NCI-H524 treated with DMSO at 0.1 percent for 48 hours (cell line): ENCODE measurements around the gene PATZ1.

ENCODE experiments used
- DNase-seq: peaks from one replicate; lab custom pipeline; 2025; lab: John Stamatoyannopoulos, UW

PATZ1 gene

DNA sequence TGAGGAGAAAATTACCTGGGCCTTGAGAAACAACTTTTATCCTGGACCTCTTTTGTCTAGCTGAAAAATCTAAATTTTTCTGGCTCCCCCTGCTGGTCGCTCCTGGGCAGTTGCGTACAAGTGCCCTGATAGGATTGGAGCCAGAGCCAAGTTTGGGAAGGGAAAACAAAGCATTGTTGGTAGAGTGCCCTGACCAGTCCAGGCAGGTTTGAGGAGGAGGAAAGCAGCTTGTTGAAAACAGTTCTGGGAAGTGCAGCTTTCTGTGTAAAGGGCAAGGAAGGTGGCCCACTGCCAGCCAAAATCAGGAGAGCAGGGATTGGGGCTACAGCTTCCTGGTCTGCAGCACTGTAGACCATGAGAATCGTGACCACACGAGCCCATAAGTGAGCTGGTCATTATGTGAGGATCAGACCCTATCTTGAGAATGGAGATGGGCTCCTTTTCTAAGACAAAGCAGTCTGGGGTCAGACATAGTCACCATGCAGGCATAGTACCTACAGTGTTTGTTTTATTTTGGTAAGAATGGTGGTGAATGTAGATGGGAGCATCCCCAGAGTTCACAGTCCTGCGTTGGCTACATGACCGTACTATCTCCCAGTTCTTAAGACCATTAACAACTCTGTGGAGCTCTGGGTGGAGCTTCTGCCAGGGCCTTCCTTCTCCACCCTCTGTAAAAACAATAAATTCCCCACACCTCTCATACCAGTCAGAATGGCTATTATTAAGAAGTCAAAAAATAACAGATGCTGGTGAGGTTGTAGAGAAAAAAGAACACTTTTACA lies 32.6 kb downstream of the PATZ1 start:
- DNase-seq = no peak

DNA sequence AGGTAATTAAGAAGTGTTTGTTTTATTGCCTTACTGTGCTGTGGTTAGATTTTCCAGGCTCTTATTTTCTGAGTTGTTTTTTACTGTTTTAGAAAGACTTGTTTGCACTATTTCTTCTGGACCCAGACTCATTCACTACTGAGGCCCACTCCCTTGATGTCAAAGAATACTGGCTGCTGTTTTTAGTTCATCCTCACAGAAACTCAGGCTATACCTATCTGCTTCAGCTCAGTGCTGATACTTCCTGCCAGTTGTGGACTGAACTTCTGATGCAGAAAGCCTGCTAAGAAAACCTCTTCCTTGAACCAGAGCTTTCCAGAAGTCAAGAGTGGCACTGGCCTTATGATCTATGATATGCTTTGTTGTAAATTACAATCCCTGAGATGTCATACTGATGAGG lies 38.0 kb downstream of the PATZ1 start:
- no peak for DNase-seq

DNA sequence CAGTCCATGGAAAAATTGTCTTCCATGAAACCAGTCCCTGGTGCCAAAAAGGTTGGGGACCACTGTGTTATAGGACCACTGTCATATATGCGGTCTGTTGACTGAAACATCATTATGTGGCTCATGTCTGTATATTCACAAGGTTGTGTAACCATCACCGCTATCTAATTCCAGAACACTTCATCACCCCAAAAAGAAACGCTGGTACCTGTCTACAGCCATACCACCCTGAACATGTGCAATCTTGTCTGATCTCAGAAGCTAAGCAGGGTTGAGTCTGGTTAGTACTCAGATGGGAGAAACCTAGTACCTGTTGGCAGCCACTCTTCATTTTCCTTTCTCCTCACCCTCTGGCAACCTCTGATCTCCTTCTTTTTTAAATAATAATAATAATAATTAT lies 41.0 kb downstream of the PATZ1 start:
- no peak for DNase-seq

DNA sequence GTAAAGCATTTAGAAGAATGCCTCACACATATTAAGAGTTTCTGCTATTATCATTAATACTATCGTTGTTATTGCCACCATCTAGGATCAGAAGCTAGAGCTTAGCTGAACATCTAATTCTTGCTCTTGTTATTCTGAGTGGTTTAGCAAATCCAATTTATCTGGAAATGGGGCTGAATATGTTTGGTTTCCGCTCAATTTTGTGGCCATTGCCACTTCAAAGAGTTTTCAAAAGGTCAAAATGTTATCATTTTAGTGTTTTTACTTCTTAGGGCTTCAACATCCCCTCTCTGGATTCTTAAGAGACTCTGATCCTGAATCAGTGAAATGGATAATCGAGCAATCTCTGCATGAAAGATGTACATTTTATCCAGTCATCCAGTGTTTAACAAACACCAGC lies 43.6 kb downstream of the PATZ1 start:
- no peak for DNase-seq

DNA sequence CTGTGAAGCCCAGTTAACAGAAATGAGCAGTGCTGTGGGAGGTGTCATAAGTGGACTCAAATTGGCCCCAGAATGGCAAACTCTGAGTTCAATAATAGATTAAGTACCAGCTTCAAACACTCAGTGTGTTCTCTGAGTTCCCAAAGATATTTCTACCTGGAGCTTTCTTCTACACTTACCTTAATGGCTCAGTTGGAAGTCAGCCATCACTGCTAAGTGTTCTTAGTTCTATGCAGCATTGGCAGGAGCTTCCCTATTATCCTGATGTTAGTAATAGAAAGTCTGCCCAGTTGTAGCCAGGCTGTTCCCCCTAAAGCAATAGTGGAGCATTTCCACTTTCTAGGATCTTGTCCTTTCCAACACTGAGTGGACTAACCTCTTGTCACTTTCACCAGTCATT lies 44.1 kb downstream of the PATZ1 start:
- no peak for DNase-seq

DNA sequence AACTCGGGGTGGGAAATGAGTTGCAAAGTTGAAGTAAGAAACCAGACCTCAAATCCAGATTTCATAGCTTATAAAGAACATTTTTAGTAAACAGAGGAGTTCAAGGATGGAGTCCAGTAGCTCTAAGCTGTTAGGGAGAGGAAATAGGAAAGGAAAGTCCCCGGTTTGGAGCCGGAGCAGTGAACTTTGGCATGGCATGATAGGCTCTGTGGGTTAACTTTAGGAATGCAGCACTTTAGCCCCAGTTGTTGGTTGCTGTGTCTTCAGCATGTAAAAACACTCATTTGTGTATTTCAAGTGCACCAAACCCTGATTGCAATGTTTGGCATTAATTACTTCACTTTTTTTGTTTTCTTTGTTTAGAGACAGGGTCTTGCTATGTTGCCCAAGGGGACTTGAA lies 45.2 kb downstream of the PATZ1 start:
- no peak for DNase-seq

DNA sequence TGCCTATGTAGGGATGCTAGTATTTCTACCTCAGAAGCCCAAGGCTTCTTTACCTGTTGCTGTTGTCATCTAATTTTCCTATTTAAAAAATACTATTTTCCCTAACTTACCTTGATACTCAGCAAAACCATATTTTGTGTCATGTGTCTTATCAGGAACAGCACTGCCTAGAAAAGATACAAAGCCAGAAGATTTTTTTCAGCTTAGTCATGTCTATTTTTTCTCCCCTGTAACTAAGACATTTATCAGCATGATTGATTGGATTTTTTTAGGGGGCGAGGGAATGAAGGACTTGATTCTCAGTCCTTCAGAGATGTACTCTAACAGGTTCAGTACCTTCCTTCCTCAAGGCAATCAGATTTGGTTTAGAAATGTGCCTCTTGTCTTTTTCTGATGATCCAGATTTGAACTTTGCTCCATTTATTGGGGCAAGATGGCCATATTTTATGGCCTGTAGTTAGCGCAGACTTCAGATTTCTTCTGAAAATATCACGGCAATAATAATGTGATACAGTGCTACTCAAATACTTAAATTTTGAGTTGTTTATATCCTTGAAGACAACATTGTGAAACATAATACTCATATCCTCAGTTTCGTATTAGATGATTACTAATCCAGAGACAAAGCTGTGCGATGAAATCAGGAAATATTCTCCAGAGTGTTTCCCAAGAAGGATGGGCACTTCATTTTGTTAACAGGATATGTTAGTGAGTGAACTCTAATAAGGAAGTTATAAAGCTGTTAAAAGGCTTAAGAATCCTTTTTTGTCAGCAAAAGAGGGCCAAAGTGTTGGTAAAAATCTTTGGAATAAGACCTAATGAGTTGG lies 50.1 kb downstream of the PATZ1 start:
- no peak for DNase-seq

DNA sequence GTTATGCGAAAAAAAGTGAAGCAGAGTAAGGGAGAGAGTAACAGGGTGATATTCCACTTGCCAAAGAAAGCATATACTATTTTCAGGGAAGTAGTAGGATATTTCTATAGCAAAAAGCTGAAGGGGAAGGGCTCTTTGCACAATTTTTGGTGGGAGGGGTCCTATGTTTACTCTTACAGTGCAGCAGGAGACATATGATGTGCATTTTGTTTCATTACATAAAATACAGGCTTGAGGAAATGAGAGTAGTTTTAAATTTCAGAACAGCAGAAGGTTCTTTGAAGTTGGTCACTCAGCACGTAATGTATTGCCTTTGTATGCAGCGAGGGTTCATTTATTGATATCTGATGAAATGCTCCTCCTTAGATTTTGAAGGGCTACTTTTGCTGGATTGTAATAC lies 50.8 kb downstream of the PATZ1 start:
- DNase-seq = no peak

DNA sequence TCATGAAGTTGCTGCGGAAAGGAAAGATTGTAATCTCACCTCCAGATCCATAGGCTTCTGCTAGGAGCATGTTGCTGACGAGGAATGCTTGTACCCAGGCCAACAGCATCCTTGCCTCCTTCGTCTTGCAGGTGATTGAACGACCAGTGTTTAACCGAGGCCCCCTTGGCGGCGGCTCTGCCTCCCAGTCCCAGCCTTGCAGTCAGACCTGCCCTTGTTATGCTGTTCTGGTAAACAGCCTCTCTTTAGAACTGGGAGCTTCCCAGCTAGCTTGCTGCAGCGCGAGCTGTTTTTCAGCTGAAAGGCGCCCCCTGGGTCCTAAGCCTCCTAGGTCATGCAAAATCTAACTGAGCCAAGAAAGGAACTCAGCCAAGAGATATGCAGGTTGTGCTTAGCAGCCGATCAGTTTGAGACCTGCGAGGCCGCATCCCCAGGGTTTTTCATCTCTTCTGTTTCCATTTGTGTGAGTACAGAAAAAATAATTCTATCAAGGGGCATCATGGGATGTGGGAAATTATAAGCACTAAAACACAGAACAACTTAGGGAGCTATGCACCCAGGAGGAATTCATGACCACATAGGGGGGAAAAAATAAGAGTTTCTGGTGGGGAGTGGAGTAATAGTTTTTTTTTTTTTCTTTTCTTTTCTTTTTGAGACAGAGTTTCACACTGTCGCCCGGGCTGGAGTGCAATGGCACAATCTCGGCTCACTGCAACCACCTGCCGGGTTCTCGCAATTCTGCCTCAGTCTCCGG lies 53.7 kb downstream of the PATZ1 start, which contains the start of gene PIK3IP1:
TSS of gene PIK3IP1 (minus strand) at position 253 of the 754 bp plus-strand sequence. CDS start at position 109, 144 bp downstream.
- peak; percentile 52 for DNase-seq

DNA sequence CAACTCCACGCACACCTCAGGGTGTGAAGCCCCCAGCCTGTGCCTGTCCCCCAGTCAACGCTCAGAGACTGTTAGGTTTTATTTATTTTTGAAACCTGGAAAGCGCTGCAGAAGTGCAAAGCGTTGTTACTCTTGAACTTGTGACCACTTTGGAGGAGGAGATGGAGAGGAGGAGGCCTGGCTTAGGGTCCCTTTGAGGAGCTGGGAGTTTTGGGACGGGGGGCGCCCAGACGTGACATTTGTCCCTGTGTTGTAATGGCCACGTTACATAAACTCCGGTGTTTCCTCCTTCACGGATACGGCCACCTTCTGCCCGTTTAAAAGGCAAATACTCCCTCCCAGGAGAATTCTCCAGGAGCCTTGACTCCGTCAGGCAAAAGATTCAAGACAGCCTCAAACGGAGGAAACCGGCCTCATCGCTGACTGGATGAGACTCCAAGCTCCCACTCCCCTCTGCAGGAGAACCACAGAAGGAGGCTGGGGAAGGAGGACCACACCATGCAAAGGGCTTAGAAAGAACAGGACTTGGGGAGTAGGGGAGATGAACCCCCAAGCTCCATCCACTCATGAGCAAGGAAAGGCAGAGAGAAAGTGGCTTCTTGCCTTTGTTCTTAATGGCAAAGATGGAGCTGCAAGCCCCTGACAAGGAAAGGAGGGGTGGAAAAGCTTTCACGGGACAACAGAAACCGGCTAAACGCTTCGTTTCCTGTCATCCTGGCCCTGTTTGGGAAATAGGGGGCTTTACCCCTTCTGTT lies 54.5 kb downstream of the PATZ1 start:
- DNase-seq = no peak

DNA sequence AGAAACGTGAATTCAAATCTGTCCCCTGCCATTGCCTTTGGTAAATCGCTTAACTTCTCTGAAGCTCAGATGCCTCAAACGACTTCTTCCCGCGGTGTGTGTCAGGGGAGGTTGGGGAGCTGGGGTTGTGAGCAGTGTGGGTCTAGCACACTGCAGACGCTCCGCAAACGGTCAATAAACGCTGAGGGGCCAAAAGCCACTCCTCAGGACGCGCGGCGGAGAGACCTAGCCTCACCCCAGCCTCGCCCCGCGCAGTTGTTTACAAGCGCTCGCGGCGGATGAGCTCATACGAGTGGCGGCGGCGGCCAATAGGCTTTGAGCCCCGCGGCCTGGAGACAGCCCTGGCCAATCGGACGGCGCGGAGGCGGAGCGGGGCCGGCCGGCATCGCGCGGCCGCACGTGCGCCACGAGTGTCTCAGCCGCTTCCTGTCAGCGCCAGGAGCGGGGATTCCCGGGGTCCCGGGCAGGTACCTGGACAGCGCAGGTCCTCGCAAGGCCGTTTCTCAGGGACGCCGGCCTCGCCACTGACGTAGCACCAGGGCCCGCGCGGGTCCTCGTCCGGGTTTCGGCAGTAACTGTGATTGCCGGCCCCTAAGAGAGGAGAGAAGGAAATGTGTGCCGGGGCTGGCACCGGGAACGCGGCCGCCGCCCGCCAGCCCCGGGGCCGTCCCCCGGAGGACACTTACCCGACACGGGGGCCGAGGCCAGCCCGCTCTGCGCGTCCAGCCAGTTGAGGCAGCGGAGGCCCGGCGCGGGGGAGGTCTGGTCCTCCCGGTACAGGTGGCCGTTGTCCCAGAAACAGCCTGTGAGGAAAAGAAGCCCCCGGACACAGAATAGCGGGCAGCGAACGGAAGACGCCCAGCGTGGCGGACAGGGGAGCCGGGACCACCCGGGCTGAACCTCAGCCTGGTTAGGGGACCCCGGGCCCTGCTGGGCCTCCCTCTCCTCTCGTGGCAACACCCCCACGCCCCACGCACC lies 55.4 kb downstream of the PATZ1 start:
- peak; percentile 64 for DNase-seq

DNA sequence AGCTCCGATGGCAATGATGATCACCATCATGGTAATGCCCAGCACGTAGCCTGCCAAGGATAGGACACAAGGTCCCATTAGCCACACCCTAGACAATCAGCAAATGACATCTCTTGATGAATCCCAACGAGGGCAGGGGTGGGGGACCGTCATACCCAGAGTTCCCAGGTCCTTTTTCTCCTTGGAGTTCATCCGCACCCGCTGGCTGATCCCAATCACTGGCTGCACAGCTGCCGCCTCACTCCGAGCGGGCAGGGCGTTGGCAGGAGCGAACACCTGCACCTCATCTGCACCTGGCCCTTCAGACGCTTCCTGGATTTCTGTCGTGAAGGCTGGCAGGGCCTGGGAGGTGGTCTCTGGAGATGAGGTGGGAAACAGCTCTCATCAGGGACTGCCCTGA lies 56.8 kb downstream of the PATZ1 start:
- DNase-seq = no peak

DNA sequence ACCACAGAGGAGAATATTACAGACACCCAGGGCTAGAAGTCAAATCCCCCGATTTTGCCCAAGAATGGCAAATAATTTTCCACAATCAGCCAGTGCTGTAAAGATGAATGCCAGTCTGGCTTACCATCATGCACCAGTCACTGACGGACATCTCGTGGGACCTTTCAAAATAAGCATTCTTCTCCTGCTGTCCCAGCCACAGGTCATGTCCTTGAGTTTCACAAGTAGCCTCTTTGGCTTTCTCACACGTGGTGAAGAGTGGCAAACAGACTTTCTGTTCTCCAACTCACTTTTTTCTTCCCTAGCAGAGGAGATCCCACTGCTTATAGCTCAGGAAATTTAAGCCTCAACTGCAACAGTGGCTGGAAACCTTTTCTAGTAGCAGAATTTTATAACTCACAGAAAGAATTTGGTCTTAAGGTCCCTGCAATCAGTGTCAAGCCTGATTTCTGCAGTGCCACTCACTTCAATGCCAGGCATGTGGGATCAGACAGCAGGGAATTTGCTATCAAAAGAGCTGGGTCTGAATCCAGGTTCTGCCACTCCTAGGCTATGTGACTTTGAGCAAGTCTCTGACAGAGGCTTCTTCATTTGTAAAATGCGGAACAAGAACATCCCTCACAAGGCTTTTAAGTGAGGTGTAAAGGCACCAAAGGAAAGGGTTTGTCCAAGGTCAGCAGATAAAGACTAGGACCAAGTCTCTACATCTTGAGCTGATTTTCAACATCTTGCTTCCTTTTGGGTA lies 57.5 kb downstream of the PATZ1 start:
- DNase-seq = no peak

DNA sequence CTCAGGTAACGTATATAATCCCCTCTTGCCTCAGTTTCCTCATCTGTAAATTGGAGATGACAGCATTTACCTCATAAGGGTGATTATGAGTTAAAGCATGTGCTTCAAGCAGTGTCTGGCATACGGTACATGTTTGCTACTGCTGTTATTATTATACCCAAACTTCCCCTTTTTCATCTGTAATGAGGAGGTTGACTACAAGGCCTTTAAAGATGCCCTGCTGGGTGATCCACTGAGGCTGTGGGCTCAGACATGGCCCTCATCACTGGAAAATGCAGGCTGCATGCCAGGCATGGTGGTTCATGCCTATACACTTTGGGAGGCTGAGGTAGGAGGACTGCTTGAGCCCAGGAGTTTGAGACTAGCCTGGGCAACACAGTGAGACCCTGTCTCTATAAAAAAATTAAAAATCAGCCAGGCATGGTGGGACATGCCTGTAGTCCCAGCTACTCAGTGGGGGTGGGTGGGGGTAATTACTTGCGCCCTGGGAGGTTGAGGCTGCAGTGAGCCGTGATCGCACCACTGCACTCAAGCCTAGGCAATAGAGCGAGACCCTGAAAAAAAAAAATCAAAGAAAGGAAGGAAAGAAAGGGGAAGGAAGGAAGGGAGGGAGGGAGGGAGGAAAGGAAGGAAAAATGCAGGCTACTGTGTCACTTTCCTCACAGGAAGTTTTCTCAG lies 58.2 kb downstream of the PATZ1 start:
- DNase-seq = no peak

DNA sequence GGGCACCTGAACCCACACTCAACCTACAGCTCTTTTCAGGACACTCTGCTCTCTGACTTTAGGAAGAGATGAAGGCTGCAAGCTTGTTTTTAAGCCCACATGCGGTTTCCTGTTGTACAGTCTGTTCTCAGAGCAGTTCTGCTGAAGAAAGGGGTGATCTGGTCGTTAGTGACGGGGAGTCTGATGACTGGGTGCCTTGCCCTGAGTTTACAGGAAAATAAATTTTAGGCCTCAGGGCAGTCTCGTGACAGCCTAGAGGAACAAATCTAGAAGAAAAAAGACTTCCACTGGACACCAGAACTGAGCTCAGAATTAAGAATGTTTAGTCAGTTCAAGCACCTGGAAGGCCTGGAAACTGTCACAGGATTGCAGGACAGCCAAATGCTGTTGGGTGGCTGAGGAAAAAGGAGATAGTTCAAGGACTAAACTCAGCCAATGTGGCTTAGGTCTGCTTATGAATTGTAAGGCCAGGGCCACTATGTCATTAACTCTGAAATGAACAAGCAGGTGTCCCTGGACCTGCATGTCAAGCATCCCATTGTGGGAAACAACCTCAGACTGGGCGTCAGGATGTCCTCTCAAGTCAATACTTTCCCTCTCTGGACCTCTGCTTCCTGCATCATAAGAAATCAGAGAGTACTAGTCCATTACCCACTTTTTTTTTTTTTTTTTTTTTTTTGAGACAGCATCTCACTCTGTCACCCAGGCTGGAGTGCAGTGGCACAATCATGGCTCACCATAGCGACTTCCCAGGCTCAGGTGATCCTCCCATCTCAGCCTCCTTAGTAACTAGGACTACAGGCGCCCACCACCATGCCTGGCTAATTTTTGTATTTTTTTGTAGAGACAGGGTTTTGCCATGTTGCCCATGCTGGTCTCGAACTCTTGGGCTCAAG lies 59.5 kb downstream of the PATZ1 start:
- DNase-seq = no peak

DNA sequence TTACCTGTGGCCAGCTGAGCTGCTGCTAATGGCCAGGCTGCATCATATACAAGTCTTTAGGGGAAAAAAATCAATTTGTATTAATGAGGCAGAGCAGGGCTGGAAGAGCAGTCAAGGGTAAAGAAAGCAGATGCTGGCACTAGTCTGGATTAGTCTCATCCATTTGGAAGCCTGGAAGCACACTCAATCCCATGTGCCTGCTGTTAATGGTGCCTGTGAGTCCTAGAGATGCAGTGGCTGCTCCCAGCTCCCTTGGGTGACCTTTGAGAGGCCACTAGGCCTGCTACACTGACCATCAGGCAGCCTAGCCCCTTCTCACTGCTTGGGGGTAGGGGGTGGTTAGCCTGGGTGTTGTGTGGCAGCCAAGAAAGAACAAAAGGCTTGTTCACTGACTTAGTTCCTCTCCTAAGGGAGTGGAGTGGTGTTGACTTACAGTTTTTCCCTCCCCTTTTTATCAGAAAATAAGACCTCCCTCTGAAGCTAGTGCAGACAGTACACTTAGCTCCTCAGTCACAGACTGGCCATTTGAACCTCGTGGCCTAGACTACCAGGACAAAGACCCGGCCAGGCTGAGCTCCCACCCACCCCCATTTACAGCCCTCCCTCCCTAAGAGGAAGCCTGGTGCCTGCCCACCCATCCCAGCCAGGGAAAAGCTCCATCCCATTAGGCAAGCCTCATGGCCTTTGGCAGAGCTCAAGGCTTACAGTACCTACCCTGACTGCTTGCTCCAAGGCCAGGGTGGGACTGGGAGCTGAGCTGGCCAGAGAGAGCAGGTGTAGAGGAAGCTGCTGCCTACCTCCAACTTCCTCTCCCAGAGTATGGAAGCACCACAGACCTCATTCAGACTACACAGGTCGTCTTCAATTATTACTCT lies 61.6 kb downstream of the PATZ1 start:
- DNase-seq = peak; percentile 83

DNA sequence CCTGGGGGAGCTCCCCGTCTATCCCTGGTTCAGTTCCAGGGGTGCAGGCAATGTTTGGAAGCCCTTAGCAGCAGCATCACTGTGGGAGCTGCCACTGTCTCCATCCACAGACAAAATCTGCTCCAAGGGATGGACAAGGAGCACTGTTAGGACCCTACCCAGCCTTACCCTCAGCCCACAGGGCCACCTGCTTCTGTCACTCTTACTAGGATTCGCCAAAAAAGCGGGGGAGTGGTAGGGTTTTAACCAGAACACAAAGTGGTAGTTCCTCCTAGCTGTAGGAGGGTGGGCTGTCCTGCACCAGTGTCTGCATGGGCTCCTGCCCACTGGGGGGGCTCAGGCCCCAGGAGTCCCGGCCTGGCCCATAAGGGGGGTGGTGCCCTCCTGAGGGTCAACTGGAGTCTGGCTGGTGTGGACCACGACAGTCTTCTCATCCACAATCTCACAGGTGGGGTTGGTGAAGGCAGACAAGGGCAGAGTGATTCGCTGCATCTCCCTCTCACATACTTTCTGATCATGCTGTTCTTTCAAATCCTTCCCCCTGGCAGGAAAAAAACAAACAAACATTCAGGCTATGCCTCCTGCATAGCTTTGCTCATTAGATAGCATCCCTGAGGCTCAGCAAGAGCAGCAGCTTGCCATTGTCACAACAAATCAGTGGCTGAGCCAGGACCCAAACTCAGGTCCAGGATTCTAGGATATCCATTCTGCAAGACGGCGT lies 63.2 kb downstream of the PATZ1 start:
- no peak for DNase-seq
